ENCODE results near the gene PHAF1. TPM values are rescaled to one million over a fixed set of nuclear protein-coding genes. Genes with fewer than 3 reads are reported as not detected.

The PHAF1 gene
- polyA plus RNA-seq, 4 donors = 21.0 to 28.5 (median 25.5) TPM

DNA sequence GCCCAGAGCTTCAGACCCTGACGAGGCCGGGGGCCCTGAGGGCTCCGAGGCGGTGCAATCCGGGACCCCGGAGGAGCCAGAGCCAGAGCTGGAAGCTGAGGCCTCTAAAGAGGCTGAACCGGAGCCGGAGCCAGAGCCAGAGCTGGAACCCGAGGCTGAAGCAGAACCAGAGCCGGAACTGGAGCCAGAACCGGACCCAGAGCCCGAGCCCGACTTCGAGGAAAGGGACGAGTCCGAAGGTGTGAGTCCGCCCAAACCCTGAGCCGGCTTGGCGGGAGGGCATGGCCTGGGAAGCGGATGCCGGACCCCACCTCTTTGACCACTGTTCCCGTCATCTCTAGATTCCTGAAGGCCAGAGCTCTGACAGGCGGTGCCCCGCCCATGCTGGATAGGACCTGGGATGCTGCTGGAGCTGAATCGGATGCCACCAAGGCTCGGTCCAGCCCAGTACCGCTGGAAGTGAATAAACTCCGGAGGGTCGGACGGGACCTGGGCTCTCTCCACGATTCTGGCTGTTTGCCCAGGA is 65.0 kb downstream of the PHAF1 start:
- no peak for DNase-seq (ENCODE audit: low read depth in 4 of 4, low spot score in 2 of 4)

DNA sequence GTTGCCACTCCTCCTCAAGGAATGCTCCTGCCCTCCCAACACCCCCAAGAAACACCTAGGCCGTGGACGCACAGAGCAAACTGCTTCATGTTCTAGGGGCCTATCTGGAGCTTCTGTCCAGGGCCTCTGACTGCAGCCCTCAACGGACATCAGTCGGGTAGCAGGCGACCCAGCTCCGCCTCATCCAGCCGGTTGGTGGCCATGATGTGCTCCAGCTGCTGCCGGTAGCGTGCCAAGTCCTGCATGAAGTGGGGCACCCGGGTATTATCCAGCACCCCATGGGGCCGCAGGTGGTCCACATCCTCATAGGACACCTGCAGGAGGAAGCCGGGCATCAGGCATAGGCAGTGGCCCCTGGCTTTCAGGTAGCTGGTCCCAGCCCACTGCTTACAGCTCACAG is 66.9 kb downstream of the PHAF1 start:
- no peak for DNase-seq (ENCODE audit: low read depth in 4 of 4, low spot score in 2 of 4)

- no peak for DNase-seq (ENCODE audit: low read depth in 4 of 4, low spot score in 2 of 4)
These were observed 68.3 kb downstream of the PHAF1 start for GRCh38 chr16:67177743-67178699.

GRCh38 chr16:67179421-67180080 is 69.8 kb downstream of the PHAF1 start:
- no peak for DNase-seq (ENCODE audit: low read depth in 4 of 4, low spot score in 2 of 4)

DNA sequence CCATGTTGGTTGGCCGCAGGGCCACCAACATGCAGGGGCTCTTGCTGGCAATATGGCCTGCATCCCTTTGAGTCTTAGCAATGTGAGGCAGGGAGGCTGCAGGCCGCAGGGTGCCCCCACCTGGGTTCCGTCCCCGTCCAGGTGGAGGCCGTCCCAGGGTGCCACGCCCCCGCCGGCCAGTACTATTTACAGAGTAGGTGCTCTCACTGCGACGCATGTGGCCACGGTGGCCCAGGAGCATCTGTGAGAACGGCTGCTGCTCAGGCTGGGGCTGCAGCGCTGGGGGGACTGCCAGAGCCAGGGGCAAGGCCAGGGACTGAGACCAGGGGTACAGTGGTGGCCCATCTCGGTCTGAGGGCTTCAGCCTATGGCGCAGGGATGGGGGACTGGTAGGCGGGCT is 70.4 kb downstream of the PHAF1 start:
- no peak for DNase-seq (ENCODE audit: low read depth in 4 of 4, low spot score in 2 of 4)

GRCh38 chr16:67181346-67181745 is 71.6 kb downstream of the PHAF1 start:
- DNase-seq (ENCODE audit: low read depth in 4 of 4, low spot score in 2 of 4) = no peak

DNA sequence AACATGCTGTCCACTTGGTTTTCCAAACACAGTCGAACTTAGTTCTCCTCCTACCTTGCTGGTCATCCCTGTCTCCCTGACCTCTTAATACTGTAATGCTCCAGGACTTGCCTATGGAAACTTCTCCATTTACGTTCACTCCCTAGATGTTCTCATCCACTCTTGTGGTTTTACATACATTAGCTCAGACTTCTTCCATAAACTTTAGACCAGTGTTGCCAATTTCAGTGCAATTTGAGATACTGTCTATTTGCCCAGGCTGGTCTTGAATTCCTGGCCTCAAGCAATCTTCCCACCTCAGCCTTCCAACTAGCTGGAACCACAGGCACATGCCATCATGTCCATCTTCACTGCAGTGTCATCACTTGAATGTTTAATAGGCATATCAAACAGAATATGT is 72.5 kb downstream of the PHAF1 start:
- DNase-seq (ENCODE audit: low read depth in 4 of 4, low spot score in 2 of 4) = no peak

DNA sequence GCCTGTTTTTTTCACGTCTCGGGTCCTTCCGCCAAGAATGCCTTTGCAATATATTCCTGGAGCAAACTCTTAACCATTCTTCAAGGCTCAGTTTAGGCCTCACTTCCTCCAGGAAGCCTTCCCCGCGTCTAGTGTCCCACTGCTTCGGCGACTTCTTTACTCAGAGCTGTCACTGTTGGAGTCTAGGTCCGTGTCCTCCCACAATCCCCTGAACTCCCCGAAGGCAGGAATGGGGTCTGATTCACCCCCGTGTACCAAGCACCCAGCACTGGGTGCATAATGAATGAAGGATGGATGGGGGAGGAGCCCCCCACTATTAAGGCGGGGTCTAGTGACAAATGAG is 73.5 kb downstream of the PHAF1 start:
- DNase-seq (ENCODE audit: low read depth in 4 of 4, low spot score in 2 of 4) = no peak

GRCh38 chr16:67183627-67184452 is 74.1 kb downstream of the PHAF1 start, which contains the start of gene MATCAP1:
TSS of gene MATCAP1 (minus strand) at chr16:67183963. CDS start at chr16:67180610, 3,353 bp downstream.
- DNase-seq (ENCODE audit: low read depth in 4 of 4, low spot score in 2 of 4) = peak; percentile 89 to 93 (median 90)

GRCh38 chr16:67184453-67184994 is 74.8 kb downstream of the PHAF1 start:
- DNase-seq (ENCODE audit: low read depth in 4 of 4, low spot score in 2 of 4) = no peak

DNA sequence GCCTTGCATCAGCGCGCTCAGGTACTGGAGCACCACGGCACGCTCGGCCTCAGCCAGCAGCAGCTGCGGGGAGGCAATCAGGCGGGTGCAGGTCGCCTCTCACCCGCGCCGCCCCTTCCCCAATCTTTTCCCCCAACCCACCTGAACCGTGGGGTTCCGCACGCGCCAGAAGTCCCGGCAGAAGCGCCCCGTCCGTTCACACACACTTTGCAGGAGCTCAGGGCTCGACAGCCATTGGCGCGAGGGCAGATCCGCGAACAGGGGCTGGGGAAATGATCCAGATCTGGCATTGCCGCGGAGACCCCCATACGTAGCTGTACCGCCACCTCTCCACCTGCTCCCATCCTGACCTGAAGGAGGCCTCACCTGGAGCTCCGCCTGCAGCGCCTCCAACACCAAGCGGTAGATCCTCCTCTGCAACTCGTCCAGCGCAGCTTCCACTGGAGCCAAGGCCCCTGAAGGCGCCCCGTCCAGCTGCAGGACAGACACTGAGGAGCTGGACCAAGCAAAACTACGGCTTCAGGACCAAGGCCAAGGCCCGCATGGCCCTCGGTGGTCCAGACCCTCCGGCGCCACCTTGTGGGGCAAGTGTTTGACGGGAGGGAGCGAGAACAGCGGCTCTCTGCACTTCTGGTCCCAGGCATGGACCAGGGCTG is 75.4 kb downstream of the PHAF1 start:
- peak in 2 of 4 donors; percentile 72 to 89 for DNase-seq (ENCODE audit: low read depth in 4 of 4, low spot score in 2 of 4)

DNA sequence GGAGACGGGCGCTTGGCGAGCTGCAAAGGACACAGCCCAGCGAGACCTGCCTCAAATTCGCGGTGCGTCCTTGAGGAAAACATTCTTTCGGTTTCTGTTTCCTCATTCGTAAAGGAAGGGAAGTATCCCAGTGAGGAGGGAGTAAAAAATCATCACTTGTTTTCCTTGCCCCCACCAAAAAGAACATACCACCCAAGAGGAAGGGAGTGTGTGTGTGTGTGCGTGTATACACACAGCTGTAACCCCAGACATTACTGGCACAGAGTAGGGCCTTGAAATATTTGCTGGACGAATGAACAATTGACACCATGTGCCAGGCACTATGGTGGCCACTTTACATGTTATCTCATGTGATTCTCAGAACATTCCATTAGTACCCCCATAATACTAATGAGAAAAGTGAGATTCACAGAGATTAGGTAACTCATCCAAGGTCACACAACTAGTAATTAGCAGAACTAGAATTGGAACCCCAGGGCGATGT is 76.0 kb downstream of the PHAF1 start:
- no peak for DNase-seq (ENCODE audit: low read depth in 4 of 4, low spot score in 2 of 4)

DNA sequence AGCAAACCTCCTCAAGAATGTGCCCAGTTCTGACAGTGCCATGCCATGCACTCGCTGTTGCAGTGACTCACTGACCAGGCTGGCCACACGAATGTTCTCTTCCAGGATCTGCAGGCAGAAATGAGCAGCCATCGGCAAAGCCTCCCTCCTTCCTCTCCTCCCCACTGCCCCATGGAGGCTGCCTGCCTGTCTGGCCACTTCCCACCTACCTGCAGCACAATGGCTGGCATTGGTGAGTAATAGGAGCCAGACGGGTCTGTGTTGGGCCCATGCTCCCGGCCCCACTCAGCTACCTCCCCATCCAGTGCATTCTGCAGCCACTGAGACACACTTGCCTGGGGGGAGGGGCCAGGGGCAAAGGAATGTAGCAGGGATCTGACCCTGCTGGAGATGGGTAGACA is 76.8 kb downstream of the PHAF1 start:
- DNase-seq (ENCODE audit: low read depth in 4 of 4, low spot score in 2 of 4) = no peak

GRCh38 chr16:67187175-67187890 is 77.6 kb downstream of the PHAF1 start:
- DNase-seq (ENCODE audit: low read depth in 4 of 4, low spot score in 2 of 4) = no peak

- DNase-seq (ENCODE audit: low read depth in 4 of 4, low spot score in 2 of 4) = no peak
These were observed 78.6 kb downstream of the PHAF1 start for GRCh38 chr16:67188323-67188722.

DNA sequence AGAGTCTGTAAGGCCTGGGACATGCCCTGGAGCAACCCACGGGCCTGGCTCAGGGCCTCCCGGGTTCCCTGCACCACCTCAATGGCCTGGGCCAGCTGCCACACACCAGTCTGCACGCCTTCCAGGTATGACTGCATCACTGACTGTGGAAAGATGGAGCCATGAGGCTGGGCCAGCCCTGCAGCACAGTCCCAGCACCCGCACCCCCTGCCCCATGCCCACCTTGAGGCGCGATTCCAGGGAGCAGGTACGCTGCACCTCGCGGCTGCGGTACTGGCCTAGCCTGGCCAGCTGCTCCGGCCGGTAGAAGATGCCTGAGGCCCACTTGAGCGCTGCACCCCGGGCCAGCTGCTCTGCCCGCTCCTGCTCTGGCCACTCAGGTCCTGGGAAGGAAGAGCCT is 79.1 kb downstream of the PHAF1 start:
- no peak for DNase-seq (ENCODE audit: low read depth in 4 of 4, low spot score in 2 of 4)

- DNase-seq (ENCODE audit: low read depth in 4 of 4, low spot score in 2 of 4) = no peak
These were observed 80.3 kb downstream of the PHAF1 start, which contains the start of gene EXOC3L1 for GRCh38 chr16:67190041-67190440. TSS of gene EXOC3L1 (minus strand) at chr16:67190136. CDS start at chr16:67189676, 460 bp downstream.

GRCh38 chr16:67190448-67191399 is 81.0 kb downstream of the PHAF1 start:
- DNase-seq (ENCODE audit: low read depth in 4 of 4, low spot score in 2 of 4) = no peak
